Neural cell (in vitro differentiated cells): ENCODE measurements around the gene LPIN3. TPM values are rescaled to one million over a fixed set of nuclear protein-coding genes. Genes with fewer than 3 reads are reported as not detected.

Experiments used
- H2AFZ ChIP-seq: fragments of 200-600, 300-800 bp; sonication (generic), shearing (Covaris generic); 2 replicates; pipeline ENCODE4 v1.6.0; 2014; ENCODE audit warnings: low read depth, mild to moderate bottlenecking, antibody characterized with exemption, low read length, moderate library complexity
- H3F3A ChIP-seq: fragments of 200-600 bp; shearing (Covaris generic); 2 replicates; pipeline ENCODE4 v1.6.1; 2016; ENCODE audit warnings: mild to moderate bottlenecking, moderate library complexity, mixed read lengths, antibody characterized with exemption, low read length; ENCODE audit not compliant: insufficient read depth, poor library complexity, severe bottlenecking
- H3K27ac ChIP-seq: fragments of 200-600, 300-800 bp; sonication (generic), shearing (Covaris generic); 2 replicates; pipeline ENCODE4 v1.5.1; 2014; ENCODE audit warnings: mild to moderate bottlenecking, low read length, moderate library complexity
- H3K27me3 ChIP-seq: fragments of 300-800, 200-600 bp; sonication (generic), shearing (Covaris generic); 2 replicates; pipeline ENCODE4 v1.6.0; 2014; ENCODE audit warnings: mild to moderate bottlenecking, low read depth, low read length, moderate library complexity; ENCODE audit not compliant: insufficient read depth
- H3K36me3 ChIP-seq: fragments of 300-800, 200-600 bp; sonication (generic), shearing (Covaris generic); 2 replicates; pipeline ENCODE4 v1.5.1; 2014; ENCODE audit warnings: mild to moderate bottlenecking, antibody characterized with exemption, low read length, moderate library complexity; ENCODE audit not compliant: insufficient read depth
- H3K4me2 ChIP-seq: fragments of 300-800, 200-600 bp; sonication (generic), shearing (Covaris generic); 2 replicates; pipeline ENCODE4 v1.6.0; 2014; ENCODE audit warnings: mild to moderate bottlenecking, low read length
- H3K4me3 ChIP-seq: fragments of 300-800, 200-600 bp; sonication (generic), shearing (Covaris generic); 2 replicates; pipeline ENCODE4 v1.5.1; 2014; ENCODE audit warnings: mild to moderate bottlenecking, low read length, moderate library complexity
- H3K79me2 ChIP-seq: fragments of 200-600 bp; shearing (Covaris generic); replicated peaks from 2 replicates; pipeline ENCODE4 v1.6.0; 2014; ENCODE audit warnings: mild to moderate bottlenecking, low read length, moderate library complexity; ENCODE audit not compliant: insufficient read depth
- H3K9ac ChIP-seq: fragments of 300-800, 200-600 bp; sonication (generic), shearing (Covaris generic); 2 replicates; pipeline ENCODE4 v1.6.1; 2016; ENCODE audit warnings: mild to moderate bottlenecking, low read length, mixed read lengths
- H3K9me2 ChIP-seq: fragments of 200-600 bp; shearing (Covaris generic); 2 replicates; pipeline ENCODE4 v1.6.1; 2016; ENCODE audit warnings: mild to moderate bottlenecking, low read length, mixed read lengths; ENCODE audit not compliant: insufficient read depth
- H3K9me3 ChIP-seq: fragments of 200-600, 300-800 bp; sonication (generic), shearing (Covaris generic); 2 replicates; pipeline ENCODE4 v1.6.1; 2016; ENCODE audit warnings: mild to moderate bottlenecking, mixed run types, low read length, moderate library complexity, mixed read lengths
- H4K20me1 ChIP-seq: fragments of 200-600 bp; shearing (Covaris generic); 2 replicates; pipeline ENCODE4 v1.6.1; 2016; ENCODE audit warnings: mild to moderate bottlenecking, mixed run types; ENCODE audit not compliant: insufficient read depth
- CTCF ChIP-seq: fragments of 450-650 bp; IDR thresholded peaks from 2 replicates; pipeline ENCODE4 v1.5.1; 2014; ENCODE audit warnings: antibody characterized with exemption, mild to moderate bottlenecking, moderate library complexity; ENCODE audit not compliant: poor library complexity, severe bottlenecking
- EP300 ChIP-seq: fragments of 450-650 bp; conservative IDR thresholded peaks from 2 replicates; pipeline ENCODE4 v1.6.1; 2014; ENCODE audit warnings: antibody characterized with exemption, mild to moderate bottlenecking, moderate library complexity; ENCODE audit not compliant: poor library complexity, severe bottlenecking
- EZH2 ChIP-seq: fragments of 200-600, 300-800 bp; shearing (Covaris generic), sonication (generic); IDR thresholded peaks from 2 replicates; pipeline ENCODE4 v1.6.1; 2014; ENCODE audit warnings: antibody characterized with exemption, low read length, borderline replicate concordance, mild to moderate bottlenecking; ENCODE audit not compliant: insufficient read depth, poor library complexity, severe bottlenecking
- MXI1 ChIP-seq: fragments of 450-650 bp; conservative IDR thresholded peaks from 2 replicates; pipeline ENCODE4 v1.6.1; 2014; ENCODE audit warnings: antibody characterized with exemption, mild to moderate bottlenecking; ENCODE audit not compliant: poor library complexity, severe bottlenecking
- POLR2AphosphoS5 ChIP-seq: IDR thresholded peaks from 2 replicates; pipeline ENCODE4 v1.6.1; 2012
- RAD21 ChIP-seq: fragments of 450-650 bp; conservative IDR thresholded peaks from 2 replicates; pipeline ENCODE4 v1.6.1; 2014; ENCODE audit warnings: antibody characterized with exemption, mild to moderate bottlenecking, moderate library complexity
- REST ChIP-seq: IDR thresholded peaks from 2 replicates; pipeline ENCODE4 v1.6.1; 2012; ENCODE audit warnings: borderline replicate concordance
- SMC3 ChIP-seq: fragments of 450-650 bp; conservative IDR thresholded peaks from 2 replicates; pipeline ENCODE4 v1.6.1; 2014; ENCODE audit warnings: antibody characterized with exemption, mild to moderate bottlenecking, moderate library complexity; ENCODE audit not compliant: poor library complexity
- TAF1 ChIP-seq: IDR thresholded peaks from 2 replicates; pipeline ENCODE4 v1.6.1; 2012; ENCODE audit warnings: low read depth
- polyA plus RNA-seq: library from polyadenylated mRNA; depleted of rRNA; stranded (reverse); fragments of >200 nt; gene quantifications from 2 replicates; pipeline ENCODE4 v1.2.3, GENCODE V29; 2014

The LPIN3 gene
- polyA plus RNA-seq, 1 donor from 2014 or later = not detected

GRCh38 chr20:41349266-41349665 lies 8.6 kb downstream of the LPIN3 start:
- Histone ChIP-seq H3K27me3 (no peaks in the 10 kb centered on the region), H3K9me2 (no peaks in the 10 kb centered on the region), H3K9me3 (no peaks in the 10 kb centered on the region), H3F3A (no peaks in the 10 kb centered on the region), H3K36me3 (no peaks in the 10 kb centered on the region), H2AFZ (no peak overlapping the region), H4K20me1 (no peaks in the 10 kb centered on the region), H3K79me2 (no peaks in the 10 kb centered on the region), H3K27ac (no peak overlapping the region), H3K4me2 (no peak overlapping the region), H3K4me3 (no peak overlapping the region), H3K9ac (no peak overlapping the region)
- TF ChIP-seq SMC3 = no peak
- TF ChIP-seq TAF1 = no peak
- no peak for TF ChIP-seq CTCF

GRCh38 chr20:41349943-41350342 lies 9.3 kb downstream of the LPIN3 start:
- H4K20me1 ChIP-seq = no peaks in the 10 kb centered on the region
- no peak overlapping the region for H3K27ac ChIP-seq
- H3K4me2 ChIP-seq = no peak overlapping the region
- no peaks in the 10 kb centered on the region for H3K79me2 ChIP-seq
- no peaks in the 10 kb centered on the region for H3K27me3 ChIP-seq
- H3K9me3 ChIP-seq = no peaks in the 10 kb centered on the region
- H2AFZ ChIP-seq = no peak overlapping the region
- H3K36me3 ChIP-seq = no peaks in the 10 kb centered on the region
- no peaks in the 10 kb centered on the region for H3K9me2 ChIP-seq
- no peak overlapping the region for H3K4me3 ChIP-seq
- H3F3A ChIP-seq = no peaks in the 10 kb centered on the region
- no peak overlapping the region for H3K9ac ChIP-seq
- TF ChIP-seq RAD21 (no peak), SMC3 (no peak), REST (no peak), EP300 (no peak), MXI1 (no peak)

- no peak overlapping the region for H3K4me2 ChIP-seq
- H3F3A ChIP-seq = no peaks in the 10 kb centered on the region
- no peak overlapping the region for H2AFZ ChIP-seq
- no peaks in the 10 kb centered on the region for H3K36me3 ChIP-seq
- no peak overlapping the region for H3K4me3 ChIP-seq
- no peaks in the 10 kb centered on the region for H3K9me2 ChIP-seq
- no peaks in the 10 kb centered on the region for H3K9me3 ChIP-seq
- H4K20me1 ChIP-seq = no peaks in the 10 kb centered on the region
- H3K79me2 ChIP-seq = no peaks in the 10 kb centered on the region
- TF ChIP-seq TAF1 (no peak), SMC3 (no peak), EZH2 (no peak), POLR2AphosphoS5 (no peak), MXI1 (no peak), EP300 (no peak), CTCF (no peak), RAD21 (no peak), REST (no peak)
- no peak overlapping the region for H3K27ac ChIP-seq
- no peak overlapping the region for H3K9ac ChIP-seq
- H3K27me3 ChIP-seq = no peaks in the 10 kb centered on the region
These were observed 9.9 kb downstream of the LPIN3 start for GRCh38 chr20:41350408-41350962.
